H9 (cell line): ENCODE data around the gene KIAA1614. TPM values are rescaled to one million over a fixed set of nuclear protein-coding genes. Genes with fewer than 3 reads are reported as not detected.

ENCODE experiments used
- DNase-seq: peaks from one replicate; pipeline ENCODE4 v3.0.0-alpha.2; 2017
- H2AFZ ChIP-seq: one replicate; pipeline ENCODE4 v1.6.1; 2013; ENCODE audit warnings: mild to moderate bottlenecking, low read length, control low read depth, moderate library complexity
- H2AK5ac ChIP-seq: 2 replicates; pipeline ENCODE4 v1.6.1; 2013; ENCODE audit warnings: low read length, control low read depth, mixed read lengths; ENCODE audit not compliant: insufficient read length
- H2BK120ac ChIP-seq: one replicate; pipeline ENCODE4 v1.6.1; 2013; ENCODE audit warnings: low read depth, mild to moderate bottlenecking, low read length, control low read depth, inconsistent platforms; ENCODE audit not compliant: poor library complexity, severe bottlenecking
- H2BK12ac ChIP-seq: 2 replicates; pipeline ENCODE4 v1.6.1; 2013; ENCODE audit warnings: low read length, control low read depth, mixed read lengths, low read depth; ENCODE audit not compliant: insufficient read length
- H2BK15ac ChIP-seq: 2 replicates; pipeline ENCODE4 v1.6.1; 2013; ENCODE audit warnings: low read depth, low read length, control low read depth
- H2BK20ac ChIP-seq: one replicate; pipeline ENCODE4 v1.6.1; 2013; ENCODE audit warnings: low read depth, mild to moderate bottlenecking, low read length, control low read depth, inconsistent platforms; ENCODE audit not compliant: poor library complexity, severe bottlenecking
- H2BK5ac ChIP-seq: 2 replicates; pipeline ENCODE4 v1.6.1; 2013; ENCODE audit warnings: low read length, control low read depth, mixed read lengths; ENCODE audit not compliant: insufficient read length
- H3K14ac ChIP-seq: 2 replicates; pipeline ENCODE4 v1.6.1; 2013; ENCODE audit warnings: low read length, control low read depth; ENCODE audit not compliant: insufficient read depth
- H3K18ac ChIP-seq: 2 replicates; pipeline ENCODE4 v1.6.1; 2013; ENCODE audit warnings: low read depth, mild to moderate bottlenecking, mixed read lengths, low read length, control low read depth; ENCODE audit not compliant: insufficient read length
- H3K23ac ChIP-seq: 2 replicates; pipeline ENCODE4 v1.6.1; 2013; ENCODE audit warnings: low read length, control low read depth, mixed read lengths, low read depth; ENCODE audit not compliant: insufficient read length
- H3K23me2 ChIP-seq: 2 replicates; pipeline ENCODE4 v1.6.1; 2013; ENCODE audit warnings: low read depth, mild to moderate bottlenecking, mixed read lengths, low read length, control low read depth; ENCODE audit not compliant: insufficient read length, poor library complexity, severe bottlenecking
- H3K27ac ChIP-seq: 2 replicates; pipeline ENCODE4 v1.5.1; 2013; ENCODE audit warnings: low read length, control low read depth, mixed read lengths, low read depth; ENCODE audit not compliant: insufficient read length
- H3K27me3 ChIP-seq: 2 replicates; pipeline ENCODE4 v1.6.1; 2013; ENCODE audit warnings: low read length, control low read depth, inconsistent platforms; ENCODE audit not compliant: insufficient read depth
- H3K4ac ChIP-seq: 2 replicates; pipeline ENCODE4 v1.6.1; 2013; ENCODE audit warnings: low read depth, mild to moderate bottlenecking, control low read depth, inconsistent platforms, low read length, moderate library complexity
- H3K4me1 ChIP-seq: 2 replicates; pipeline ENCODE4 v1.6.1; 2013; ENCODE audit warnings: low read length, control low read depth, inconsistent platforms; ENCODE audit not compliant: insufficient read depth
- H3K4me2 ChIP-seq: 2 replicates; pipeline ENCODE4 v1.6.1; 2013; ENCODE audit warnings: low read length, control low read depth, mixed read lengths; ENCODE audit not compliant: insufficient read length, insufficient read depth
- H3K56ac ChIP-seq: 2 replicates; pipeline ENCODE4 v1.6.1; 2013; ENCODE audit warnings: low read depth, mild to moderate bottlenecking, mixed read lengths, low read length, control low read depth; ENCODE audit not compliant: insufficient read length
- H3K79me1 ChIP-seq: 2 replicates; pipeline ENCODE4 v1.6.1; 2013; ENCODE audit warnings: low read depth, mild to moderate bottlenecking, moderate library complexity, low read length, control low read depth, inconsistent platforms; ENCODE audit not compliant: insufficient read depth, poor library complexity, severe bottlenecking
- H3K79me2 ChIP-seq: 2 replicates; pipeline ENCODE4 v1.6.1; 2013; ENCODE audit warnings: low read length, control low read depth, inconsistent platforms; ENCODE audit not compliant: insufficient read depth
- H3K9ac ChIP-seq: 2 replicates; pipeline ENCODE4 v1.6.1; 2013; ENCODE audit warnings: low read length, control low read depth, mixed read lengths; ENCODE audit not compliant: insufficient read length; ENCODE audit errors: extremely low read depth
- H3K9me3 ChIP-seq: one replicate; pipeline ENCODE4 v1.6.1; 2013; ENCODE audit warnings: low read depth, low read length, inconsistent platforms; ENCODE audit not compliant: control insufficient read depth
- H3T11ph ChIP-seq: one replicate; pipeline ENCODE4 v1.6.1; 2013; ENCODE audit warnings: mild to moderate bottlenecking, low read length, control low read depth, inconsistent platforms
- H4K20me1 ChIP-seq: one replicate; pipeline ENCODE4 v1.6.1; 2013; ENCODE audit not compliant: control insufficient read depth, insufficient read length, insufficient read depth
- H4K5ac ChIP-seq: 2 replicates; pipeline ENCODE4 v1.6.1; 2013; ENCODE audit warnings: low read depth, mild to moderate bottlenecking, mixed read lengths, low read length, control low read depth; ENCODE audit not compliant: insufficient read length
- H4K8ac ChIP-seq: replicated peaks from 2 replicates; pipeline ENCODE4 v1.6.1; 2013; ENCODE audit warnings: low read length, control low read depth, mixed read lengths, low read depth; ENCODE audit not compliant: insufficient read length
- H4K91ac ChIP-seq: 2 replicates; pipeline ENCODE4 v1.6.1; 2013; ENCODE audit warnings: low read depth, mild to moderate bottlenecking, moderate library complexity, mixed read lengths, low read length, control low read depth; ENCODE audit not compliant: insufficient read length
- H3K27ac Mint-ChIP-seq, 3 experiments: 2 replicates in 2 of 3; 3 replicates in 1 of 3; pipeline ENCODE4 v1.8.0; 2020 to 2021; ENCODE audit warnings: mixed read lengths in 3 of 3, mild to moderate bottlenecking in 1 of 3, moderate library complexity in 1 of 3
- H3K27me3 Mint-ChIP-seq: 2 replicates; pipeline ENCODE4 v1.8.0; 2021; ENCODE audit warnings: low read depth, mild to moderate bottlenecking, moderate library complexity, mixed read lengths
- H3K36me3 Mint-ChIP-seq, 3 experiments: 2 replicates in 2 of 3; 3 replicates in 1 of 3; pipeline ENCODE4 v1.8.0; 2020 to 2021; ENCODE audit warnings: low read depth in 3 of 3, mixed read lengths in 3 of 3; ENCODE audit not compliant: insufficient read depth in 1 of 3
- H3K4me1 Mint-ChIP-seq, 2 experiments: 2 replicates each; pipeline ENCODE4 v1.8.0; 2020; ENCODE audit warnings: mixed read lengths in 2 of 2
- H3K4me3 Mint-ChIP-seq, 2 experiments: 2 replicates in 1 of 2; 3 replicates in 1 of 2; pipeline ENCODE4 v1.8.0; 2020 to 2021; ENCODE audit warnings: mild to moderate bottlenecking in 2 of 2, mixed read lengths in 2 of 2, moderate library complexity in 1 of 2
- H3K9me3 Mint-ChIP-seq, 2 experiments: 2 replicates in 1 of 2; 3 replicates in 1 of 2; pipeline ENCODE4 v1.8.0; 2020; ENCODE audit warnings: mild to moderate bottlenecking in 2 of 2, mixed read lengths in 2 of 2, moderate library complexity in 1 of 2
- CTCF ChIP-seq: fragments of 200-600 bp; sonication (generic); conservative IDR thresholded peaks from 3 replicates; pipeline ENCODE4 v1.8.0; 2021; ENCODE audit warnings: antibody characterized with exemption, mild to moderate bottlenecking
- WGBS: extraction: QIAGEN DNeasy Blood & Tissue Kit; methylation state at CpG from one replicate; pipeline ENCODE4 v1.1.7; 2013; ENCODE audit warnings: missing lambda C conversion rate, low lambda C conversion rate, mixed read lengths; ENCODE audit not compliant: insufficient read length; ENCODE audit errors: extremely low coverage; 5-methylcytosine and 5-hydroxymethylcytosine counted together
- total RNA-seq: library from RNA; stranded (reverse); gene quantifications from 2 replicates; pipeline ENCODE4 v1.2.1, GENCODE V29; 2021

KIAA1614 gene
- total RNA-seq, 1 experiment from 2014 or later: 1.3 TPM

- Histone ChIP-seq H4K20me1 (no peaks in the 10 kb centered on the region), H3K56ac (no peak overlapping the region), H3K4me2 (no peak overlapping the region), H3K27ac (no peak overlapping the region), H2AK5ac (no peak overlapping the region), H2AFZ (no peak overlapping the region), H2BK5ac (no peak overlapping the region), H3K9ac (no peak overlapping the region), H3K4ac (no peak overlapping the region), H3K23me2 (no peaks in the 10 kb centered on the region), H3K18ac (no peak overlapping the region), H3K79me1 (no peaks in the 10 kb centered on the region), H4K91ac (no peak overlapping the region), H4K5ac (no peak overlapping the region), H3K23ac (no peak overlapping the region), H4K8ac (no peak overlapping the region), H3K9me3 (no peaks in the 10 kb centered on the region), H3K14ac (no peak overlapping the region), H3T11ph (no peak overlapping the region), H2BK15ac (no peak overlapping the region; the same call in 1 of the 2 replicates), H3K4me1 (no peaks in the 10 kb centered on the region), H3K27me3 (no peaks in the 10 kb centered on the region), H2BK120ac (no peak overlapping the region), H3K79me2 (no peaks in the 10 kb centered on the region), H2BK20ac (no peak overlapping the region), H2BK12ac (no peak overlapping the region)
- H3K9me3 Mint-ChIP-seq: no peaks in the 10 kb centered on the region
- TF ChIP-seq CTCF: no peak
- H3K4me1 Mint-ChIP-seq: peaks cover 3 to 13% of the 10 kb centered on the region in 2 experiments; a peak in 3 of 4 replicates
- WGBS: no CpG with 5 or more reads among the region's 74 CpGs
- peaks cover 9 to 27% (median 19%) of the 10 kb centered on the region in 3 experiments; a peak in 6 of 7 replicates for H3K36me3 Mint-ChIP-seq
- DNase-seq: no peak
- H3K27ac Mint-ChIP-seq: peak overlapping the region; percentile 53 to 79 (median 66); a peak in 2 of 7 replicates
- H3K27me3 Mint-ChIP-seq: no peaks in the 10 kb centered on the region
- H3K4me3 Mint-ChIP-seq: peak overlapping the region in 1 of 2 experiments; percentile 43; a peak in 2 of 5 replicates
Measured at GRCh38 chr1:180954005-180954800, 41.5 kb downstream of the KIAA1614 start.
